GM19023 (cell line): ENCODE data around the gene GALNT18.

Experiments
- ATAC-seq: cut with Tn5 transposase; IDR thresholded peaks from one replicate; pipeline ENCODE4 v1.9.1; 2021; ENCODE audit warnings: mild to moderate bottlenecking, moderate library complexity; ENCODE audit not compliant: unreplicated experiment

Gene GALNT18

GRCh38 chr11:11441516-11441915 lies 180.3 kb downstream of the GALNT18 start:
- no peak for ATAC-seq

DNA sequence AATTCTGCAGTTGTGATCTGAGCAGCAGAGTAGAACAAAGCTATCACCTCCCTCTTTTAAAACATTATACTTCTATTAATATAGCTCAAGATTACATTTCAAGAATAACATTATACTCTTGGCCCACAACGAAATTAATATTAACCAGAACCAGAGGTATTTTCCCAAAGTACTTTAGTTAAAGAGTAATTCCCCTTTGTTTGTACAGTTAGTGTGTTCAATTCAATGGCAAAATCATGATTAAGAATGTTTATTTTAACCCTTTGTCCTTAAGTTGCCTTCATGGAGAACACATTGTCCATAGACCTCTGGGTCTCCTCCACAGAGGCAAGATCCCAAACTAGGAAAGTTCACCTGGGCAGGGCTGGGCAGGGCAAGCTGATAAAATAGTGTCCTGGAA lies 180.7 kb downstream of the GALNT18 start:
- ATAC-seq, result no peak

DNA sequence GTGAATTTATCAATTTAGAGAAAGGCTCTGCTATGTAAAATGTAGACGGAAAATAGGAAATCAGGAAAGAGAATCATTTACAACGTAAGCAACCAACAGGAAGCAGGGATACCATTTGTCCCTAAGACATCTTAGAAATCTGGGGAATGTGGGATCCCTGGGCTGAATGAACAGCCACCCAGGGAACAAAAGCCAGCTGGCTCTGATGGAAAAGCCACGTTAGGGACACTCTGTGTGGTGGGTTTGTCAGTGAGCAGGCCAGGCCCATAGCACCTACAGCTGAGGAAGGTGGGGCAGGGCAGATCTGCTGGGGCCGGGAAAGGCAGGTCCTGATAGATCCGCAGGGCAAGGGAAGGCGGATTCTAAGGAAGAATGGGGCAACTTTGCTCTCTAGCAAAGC lies 181.7 kb downstream of the GALNT18 start:
- ATAC-seq, result no peak

DNA sequence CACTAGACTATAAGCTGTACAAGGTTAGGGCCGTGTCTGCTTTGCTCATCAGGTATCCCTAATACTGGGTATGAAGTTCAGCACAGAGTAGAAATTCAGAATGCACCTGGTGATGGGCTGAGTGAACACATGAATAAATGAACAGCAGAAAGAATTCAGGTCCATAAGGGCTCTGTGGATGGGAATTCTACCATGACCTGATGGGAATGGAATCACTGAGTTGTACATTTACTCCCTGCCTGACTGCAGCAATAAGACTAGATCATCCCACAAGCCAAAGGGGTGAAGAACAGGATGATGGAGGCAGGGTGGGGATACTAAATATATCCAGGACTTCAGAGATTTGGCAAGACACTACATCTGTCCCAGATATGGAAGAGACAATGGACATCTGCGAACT lies 182.2 kb downstream of the GALNT18 start:
- ATAC-seq, result no peak

DNA sequence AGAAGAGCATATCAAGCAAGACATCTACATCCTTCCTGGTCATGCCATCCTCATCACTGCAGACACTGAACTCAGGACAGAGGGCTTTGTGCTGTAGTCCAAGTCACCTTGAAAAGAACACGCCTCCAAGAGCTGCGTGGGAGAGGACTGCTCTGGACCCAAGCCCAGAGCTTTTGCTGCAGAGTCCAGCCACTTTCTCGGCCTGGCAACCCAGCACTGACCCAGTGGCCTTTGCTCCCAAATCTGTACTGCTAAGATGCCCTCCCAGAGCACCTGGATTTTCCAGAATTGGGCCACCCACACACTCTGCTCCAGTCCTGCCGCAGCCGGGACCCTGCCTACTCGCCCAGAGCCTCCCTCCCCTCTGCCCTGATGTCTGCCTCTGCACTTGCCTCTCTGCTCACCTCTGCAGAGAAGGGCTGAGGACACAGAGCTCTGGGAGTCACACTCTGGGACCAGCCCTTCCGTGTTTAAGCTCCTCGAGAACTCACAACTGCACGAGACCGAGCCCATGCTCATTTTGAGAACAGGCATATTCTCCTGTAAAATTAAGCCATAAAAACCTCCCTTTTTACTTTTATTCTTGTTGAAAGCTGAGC lies 185.0 kb downstream of the GALNT18 start:
- ATAC-seq, result no peak

DNA sequence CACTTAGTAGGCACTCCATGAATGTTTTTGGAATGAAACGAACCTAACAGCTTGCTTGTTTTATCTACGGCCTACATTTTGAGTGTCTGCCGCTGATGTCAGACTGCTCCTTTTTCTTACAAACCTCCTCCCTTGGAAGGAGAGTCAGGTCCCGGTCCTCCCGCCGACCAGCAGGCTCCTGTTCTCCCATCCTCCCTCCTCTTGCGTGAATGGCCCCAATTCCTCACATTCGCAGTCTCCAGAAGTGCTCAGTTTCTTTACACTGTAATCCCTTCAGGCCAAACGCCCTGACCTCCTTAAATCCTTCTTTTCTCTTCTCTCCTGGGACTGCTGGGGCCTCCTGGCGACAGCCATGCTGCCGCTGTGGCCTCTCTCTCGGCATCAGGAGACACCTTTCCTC lies 186.2 kb downstream of the GALNT18 start:
- no peak for ATAC-seq

GRCh38 chr11:11433960-11434359 lies 187.8 kb downstream of the GALNT18 start:
- ATAC-seq, result no peak

GRCh38 chr11:11432621-11433319 lies 189.0 kb downstream of the GALNT18 start:
- ATAC-seq, result no peak

DNA sequence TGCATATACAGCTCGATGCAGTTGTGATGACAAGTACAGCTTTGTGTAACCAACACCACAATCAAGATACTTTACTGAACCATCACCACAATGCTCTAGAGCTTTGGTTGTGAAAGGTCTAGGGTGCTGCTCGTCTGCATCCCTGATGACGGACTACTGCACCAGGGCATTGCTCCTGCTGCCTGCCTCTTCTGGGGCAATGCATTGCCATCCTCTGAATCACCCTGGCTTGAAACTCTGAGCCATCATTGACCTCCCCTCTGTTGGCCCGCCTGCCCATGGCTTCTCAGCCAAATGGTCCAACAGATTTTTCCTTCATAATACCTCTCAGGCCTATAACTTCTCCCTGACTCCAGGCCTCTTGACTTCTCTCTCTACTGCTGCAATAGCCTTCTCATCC lies 191.4 kb downstream of the GALNT18 start:
- ATAC-seq, result no peak

DNA sequence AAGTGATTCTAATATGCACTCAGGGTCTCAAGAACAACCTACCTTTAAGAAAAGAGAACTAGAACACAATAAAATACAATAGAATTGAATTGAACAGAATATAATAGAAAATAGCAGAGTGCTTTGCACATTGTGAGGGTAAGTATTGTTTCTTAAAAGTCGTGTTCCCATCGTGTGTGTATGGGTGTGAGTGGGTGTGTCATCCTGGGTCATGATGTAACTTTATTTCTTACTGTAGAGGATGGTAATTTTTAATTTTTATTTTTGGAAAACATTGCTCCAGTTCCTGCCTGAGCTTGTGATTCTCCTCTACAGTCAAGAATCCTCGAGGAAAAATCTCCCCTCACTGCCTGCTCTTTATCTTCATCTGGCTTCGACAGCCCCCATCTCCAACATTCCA lies 193.1 kb downstream of the GALNT18 start:
- ATAC-seq, result no peak

GRCh38 chr11:11427542-11427941 lies 194.3 kb downstream of the GALNT18 start:
- ATAC-seq, result no peak

DNA sequence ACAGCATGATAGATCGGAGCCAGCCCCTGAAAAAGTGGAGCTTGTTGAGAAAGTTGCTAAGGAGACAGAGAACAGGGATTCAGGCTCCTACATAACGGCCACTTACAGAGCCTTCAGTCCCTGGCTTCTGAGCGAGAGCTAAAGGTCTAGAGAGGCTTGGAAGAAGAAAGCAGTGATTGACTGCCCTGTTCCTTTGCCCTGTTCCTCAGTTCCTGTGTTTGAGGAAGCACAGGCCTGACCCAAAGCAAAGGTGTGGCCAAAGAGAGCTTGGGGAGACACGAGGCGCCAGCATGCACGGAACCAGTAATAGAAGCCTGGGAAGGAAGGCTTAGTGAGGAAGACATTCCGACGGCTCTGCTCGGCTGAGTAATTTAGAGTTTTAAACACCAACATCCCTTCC lies 194.7 kb downstream of the GALNT18 start:
- ATAC-seq, result no peak

DNA sequence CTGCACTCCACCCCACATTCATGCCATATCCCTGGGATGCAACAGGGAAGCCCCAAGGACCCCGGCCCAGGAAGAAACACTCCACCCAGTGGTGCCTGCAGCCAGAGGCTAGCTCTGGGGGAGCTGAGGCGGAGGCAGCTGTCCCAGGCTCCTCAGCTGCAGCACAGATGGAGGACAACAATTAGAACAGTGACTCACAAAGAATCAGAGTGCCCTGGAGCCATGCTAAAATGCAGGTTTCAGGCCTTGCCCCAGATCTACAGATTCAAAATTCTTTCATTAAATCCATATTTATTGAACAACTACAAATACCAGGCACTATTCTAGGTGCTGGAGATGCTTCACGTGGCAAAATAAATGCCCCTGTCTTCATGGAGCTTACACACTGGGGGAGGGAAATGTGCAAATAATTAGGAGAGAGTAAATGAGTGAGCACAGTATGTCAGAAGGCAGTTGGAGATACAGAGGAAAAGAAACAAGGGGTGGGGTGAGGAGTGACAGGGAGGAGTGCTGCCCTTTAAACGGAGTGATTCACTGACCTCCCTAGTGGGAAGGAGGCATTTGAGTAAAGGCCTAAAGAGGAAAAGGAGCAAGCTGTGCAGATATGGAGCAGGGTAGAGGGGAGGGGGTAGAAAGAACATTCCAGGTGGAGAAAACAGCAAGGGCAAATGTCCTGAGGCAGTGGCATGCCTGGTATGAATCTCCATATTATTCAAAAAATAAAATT lies 195.4 kb downstream of the GALNT18 start:
- ATAC-seq, result no peak

GRCh38 chr11:11425806-11426205 lies 196.0 kb downstream of the GALNT18 start:
- ATAC-seq, result no peak

DNA sequence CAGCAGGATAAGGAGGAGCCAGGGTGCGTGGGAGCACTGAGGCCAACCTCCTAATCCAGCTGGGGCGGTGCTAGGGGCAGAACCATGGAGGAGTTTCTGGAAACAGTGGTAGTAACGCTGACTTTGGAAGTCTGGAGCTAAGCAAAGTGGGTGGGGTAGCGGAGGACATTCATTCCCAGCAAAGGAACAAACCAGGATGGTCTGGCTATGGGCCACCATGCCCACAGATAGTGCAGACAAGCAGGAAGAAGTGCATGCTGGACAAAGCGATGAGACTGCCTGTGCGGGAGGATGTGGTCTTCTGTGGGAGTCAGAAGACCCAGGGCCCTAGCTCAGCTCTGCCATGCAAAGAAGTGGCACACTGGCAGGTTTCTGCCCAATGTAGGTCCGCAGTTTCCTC lies 197.1 kb downstream of the GALNT18 start:
- ATAC-seq, result no peak

DNA sequence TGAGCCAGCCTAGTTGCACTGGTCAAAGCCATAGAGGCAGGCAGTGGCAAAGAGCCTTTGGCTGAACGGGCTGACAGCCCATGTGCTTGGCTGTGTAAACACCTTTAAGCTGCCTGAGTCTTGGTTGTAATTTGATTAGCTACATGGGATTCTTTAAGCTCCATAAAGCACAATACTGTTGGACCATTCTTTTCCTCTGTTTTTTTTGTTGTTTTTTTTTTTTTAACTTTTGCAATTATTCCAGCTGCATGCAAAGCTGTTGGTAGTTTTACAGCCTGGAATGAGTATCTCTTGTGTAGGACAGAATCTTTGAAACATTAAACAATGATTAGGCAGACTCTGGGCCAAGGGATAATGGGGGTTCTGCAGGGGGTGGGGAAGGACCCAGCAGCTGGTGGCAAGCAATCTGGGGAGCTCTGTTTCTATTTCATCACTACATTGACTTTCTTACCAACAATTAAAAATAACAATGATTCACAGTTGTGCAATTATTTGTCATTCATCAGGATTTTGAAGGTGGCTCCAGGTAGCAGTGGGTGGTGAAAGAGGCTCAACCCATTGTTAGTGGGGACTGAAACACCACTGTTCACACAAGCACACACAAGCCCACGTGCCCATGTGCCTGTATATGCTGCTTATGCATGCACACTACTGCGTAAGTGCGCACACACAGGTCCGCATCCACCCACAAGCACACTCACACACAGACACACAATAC lies 199.2 kb downstream of the GALNT18 start:
- ATAC-seq, result no peak

DNA sequence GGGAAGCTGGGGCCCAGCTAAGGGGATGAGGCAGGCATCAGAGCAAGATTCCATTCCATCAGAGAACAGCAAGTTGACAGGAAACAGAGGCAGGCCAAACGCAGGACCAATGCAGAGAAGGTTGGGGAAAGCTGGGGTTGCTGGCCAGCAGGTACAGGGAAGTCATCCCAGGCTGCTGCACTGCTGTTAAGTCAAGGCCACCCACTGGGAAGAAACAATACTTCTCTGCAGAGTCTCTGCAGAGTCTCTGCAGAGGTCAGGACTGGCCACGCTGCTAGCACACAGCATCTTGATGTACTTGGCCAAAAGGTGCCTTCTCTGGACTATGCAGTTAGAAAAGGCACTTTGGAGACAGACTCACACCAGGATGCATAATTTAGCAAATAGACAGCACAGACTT lies 200.3 kb downstream of the GALNT18 start:
- no peak for ATAC-seq

DNA sequence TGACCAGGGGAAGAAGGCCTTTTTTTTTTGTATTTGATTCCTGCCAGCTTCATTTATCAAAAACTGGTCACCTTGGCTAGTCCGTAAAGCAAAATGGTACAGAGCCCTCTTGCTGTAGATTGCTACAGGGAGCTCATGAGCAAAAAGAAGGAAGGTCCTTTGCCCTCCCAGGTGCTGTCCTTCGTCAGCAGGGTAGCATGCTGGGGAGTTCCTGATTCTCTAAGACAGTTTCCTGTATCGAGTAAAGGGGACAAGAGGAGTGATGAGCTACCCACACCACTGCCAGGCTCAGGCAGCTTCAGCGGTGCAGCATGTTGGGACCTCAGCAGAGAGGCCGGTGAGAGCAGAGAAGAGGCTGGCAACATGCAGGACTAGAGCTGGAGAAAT lies 200.9 kb downstream of the GALNT18 start:
- ATAC-seq, result no peak

- no peak for ATAC-seq
Measured at GRCh38 chr11:11420191-11420898, 201.5 kb downstream of the GALNT18 start.

GRCh38 chr11:11419747-11420146 lies 202.1 kb downstream of the GALNT18 start:
- ATAC-seq, result no peak

DNA sequence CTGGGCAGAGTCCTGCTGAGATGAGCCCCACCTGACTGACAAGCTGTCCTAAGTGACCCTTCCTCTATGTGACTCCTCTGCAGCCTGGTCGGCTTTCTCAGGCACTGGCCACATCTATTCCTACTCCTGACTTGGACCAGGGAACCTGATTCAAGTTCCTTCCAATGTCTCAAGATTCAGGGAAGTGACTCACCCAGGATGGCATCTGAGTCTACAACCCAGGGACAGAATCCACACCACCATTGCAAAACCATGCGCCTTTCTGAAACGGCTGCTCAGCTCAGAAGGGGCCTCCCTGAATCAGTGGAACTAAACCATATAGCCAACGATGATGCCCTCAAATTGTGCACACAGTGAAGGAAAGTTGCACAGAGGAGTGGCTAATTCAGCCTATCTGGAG lies 204.9 kb downstream of the GALNT18 start:
- no peak for ATAC-seq
